ENCODE data around the gene SMPD3.

DNA sequence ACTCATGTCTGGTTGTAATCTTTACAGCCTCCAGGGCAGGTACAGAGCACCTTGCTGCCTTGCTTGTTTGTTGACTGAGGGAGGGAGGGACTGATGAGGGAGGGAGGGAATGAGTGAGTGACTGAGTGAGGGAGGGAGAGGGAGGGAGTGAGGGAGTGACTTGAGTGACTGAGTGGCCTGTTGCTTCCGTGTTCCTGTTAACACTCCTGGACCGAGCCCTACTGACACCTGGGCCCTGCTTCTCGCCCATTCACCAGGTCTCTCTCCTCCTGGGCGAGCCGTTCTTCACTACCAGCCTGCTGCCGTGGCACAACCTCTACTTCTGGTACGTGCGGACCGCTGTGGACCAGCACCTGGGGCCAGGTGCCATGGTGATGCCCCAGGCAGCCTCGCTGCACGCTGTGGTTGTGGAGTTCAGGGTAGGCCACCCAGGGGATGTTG is 96.3 kb downstream of the SMPD3 start:
- TF ChIP-seq CTCF (IDR thresholded peaks at IDR 0.05) (no peak), POLR2A (IDR thresholded peaks at IDR 0.05) (no peak), POLR2AphosphoS5 (IDR thresholded peaks at IDR 0.05) (no peak), EP300 (IDR thresholded peaks at IDR 0.05) (no peak)

All from sigmoid colon (tissue), 4 donors.